Measurements from ENCODE around the gene FTO. TPM values are rescaled to one million over a fixed set of nuclear protein-coding genes. Genes with fewer than 3 reads are reported as not detected.
A peak's percentile ranks its signal among the peaks of the same experiment; 100 is the strongest.

Gene FTO
- total RNA-seq, 2 donors from 2014 or later: 47.5 to 50.4 TPM

DNA sequence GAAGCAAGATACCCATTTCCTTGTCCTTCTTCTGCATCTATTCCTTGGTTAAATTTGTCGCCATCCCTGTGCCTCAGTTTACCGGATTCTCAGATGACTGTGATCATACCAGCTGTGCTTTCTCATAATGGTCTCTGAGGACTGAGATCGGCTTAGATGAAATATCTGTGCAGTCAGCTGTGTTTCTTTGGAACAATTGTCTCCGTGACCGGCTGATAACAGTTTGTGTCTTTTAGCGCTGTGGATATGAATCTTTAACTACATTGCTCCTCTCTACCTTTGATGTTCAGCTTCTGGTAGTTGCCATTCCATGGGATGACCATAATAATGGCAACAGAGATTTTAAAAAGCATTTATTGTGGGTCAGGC, 473 bp downstream of the FTO start:
- Histone ChIP-seq H3K4me1 (peaks cover 15% of the 10 kb centered on the region), H3K27me3 (no peaks in the 10 kb centered on the region), H3K9me3 (no peaks in the 10 kb centered on the region), H3K4me3 (peak overlapping the region in 1 of 2 donors; percentile 69), H3K36me3 (replicated peaks in 1 of 2; ENCODE audit: insufficient read depth in 1 of 2, low read depth in 2 of 2) (no peaks in the 10 kb centered on the region), H3K27ac (peak overlapping the region in 3 of 4 donors; percentile 49 to 74 (median 65))
- 3 to 8% methylated on average over 6 of the region's 6 CpGs for WGBS, 2 donors
- no peak for TF ChIP-seq POLR2A (IDR thresholded peaks at IDR 0.05)
- no peak for TF ChIP-seq CTCF (IDR thresholded peaks at IDR 0.05)
- DNase-seq (no peak), ATAC-seq (no peak)
- intact Hi-C loops (cut with DNase I): no loop called here

- WGBS, 2 donors: 69 to 83% methylated on average over 3 of the region's 3 CpGs
These were observed 3.7 kb downstream of the FTO start for GRCh38 chr16:53707671-53708070.

DNA sequence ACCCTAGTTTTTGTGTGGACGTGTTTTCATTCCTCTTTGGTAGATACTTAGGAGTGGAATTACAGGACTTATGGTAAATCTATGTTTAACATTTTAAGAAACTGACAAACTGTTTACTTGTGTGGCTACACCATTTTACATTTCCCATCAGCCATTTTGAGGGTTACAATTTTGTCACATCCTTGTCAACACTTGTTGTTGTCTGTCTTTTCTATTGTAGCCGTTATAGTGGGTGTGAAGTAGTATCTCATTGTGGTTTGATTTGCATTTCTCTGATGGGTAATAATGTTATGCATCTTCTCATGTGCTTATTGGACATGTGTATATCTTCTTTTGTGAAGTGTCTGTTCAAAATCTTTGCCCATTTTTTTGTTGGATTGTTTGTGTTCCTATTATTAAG, 4.5 kb downstream of the FTO start:
- Histone ChIP-seq H3K4me3 (no peak overlapping the region), H3K9me3 (no peaks in the 10 kb centered on the region), H3K27me3 (no peaks in the 10 kb centered on the region), H3K4me1 (peaks cover 23% of the 10 kb centered on the region), H3K36me3 (replicated peaks in 1 of 2; ENCODE audit: insufficient read depth in 1 of 2, low read depth in 2 of 2) (no peaks in the 10 kb centered on the region), H3K27ac (no peak overlapping the region)
- ATAC-seq (no peak), DNase-seq (no peak)
- 91 to 94% methylated on average over 2 of the region's 2 CpGs for WGBS, 2 donors
- intact Hi-C loops (cut with DNase I): no loop called here
- TF ChIP-seq CTCF (IDR thresholded peaks at IDR 0.05) (no peak), POLR2A (IDR thresholded peaks at IDR 0.05) (no peak)

More at GRCh38 chr16:53707671-53708070, 3.7 kb downstream of the FTO start:
- no peaks in the 10 kb centered on the region for H3K36me3 ChIP-seq (replicated peaks in 1 of 2; ENCODE audit: insufficient read depth in 1 of 2, low read depth in 2 of 2)
- intact Hi-C loops (cut with DNase I): no loop called here
- TF ChIP-seq CTCF (IDR thresholded peaks at IDR 0.05): no peak
- TF ChIP-seq POLR2A (IDR thresholded peaks at IDR 0.05): no peak
- H3K4me1 ChIP-seq: peaks cover 26% of the 10 kb centered on the region
- H3K4me3 ChIP-seq: no peak overlapping the region
- H3K27me3 ChIP-seq: no peaks in the 10 kb centered on the region
- no peaks in the 10 kb centered on the region for H3K9me3 ChIP-seq
- ATAC-seq (no peak), DNase-seq (no peak)
- H3K27ac ChIP-seq: no peak overlapping the region

DNA sequence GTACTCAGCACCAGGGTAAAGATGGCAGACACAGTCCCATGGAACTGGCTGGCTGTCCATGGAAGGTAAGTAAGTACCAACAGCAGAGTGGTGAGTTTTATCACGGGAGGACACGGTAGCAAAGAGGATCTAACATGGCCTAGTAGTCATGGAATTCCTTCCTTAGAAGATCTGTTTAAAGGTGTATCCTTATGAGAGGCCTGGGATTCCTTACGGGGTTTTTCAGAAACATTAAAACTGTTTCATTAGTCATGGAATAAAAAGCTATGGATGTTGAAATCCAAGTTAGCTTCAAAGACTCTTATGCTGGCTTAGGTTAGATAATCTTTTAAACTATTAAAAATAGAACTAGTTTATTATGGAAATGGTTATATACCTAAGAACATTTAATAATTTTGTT, 7.4 kb downstream of the FTO start:
- ATAC-seq: no peak
- no peak overlapping the region for H3K4me3 ChIP-seq
- no peaks in the 10 kb centered on the region for H3K9me3 ChIP-seq
- intact Hi-C loops (cut with DNase I): no loop called here
- DNase-seq: no peak
- WGBS, 2 donors: 95 to 97% methylated on average over 3 of the region's 3 CpGs
- H3K27ac ChIP-seq: no peak overlapping the region
- H3K4me1 ChIP-seq: peaks cover 24% of the 10 kb centered on the region
- H3K36me3 ChIP-seq (replicated peaks in 1 of 2; ENCODE audit: insufficient read depth in 1 of 2, low read depth in 2 of 2): no peaks in the 10 kb centered on the region
- no peaks in the 10 kb centered on the region for H3K27me3 ChIP-seq
- no peak for TF ChIP-seq POLR2A (IDR thresholded peaks at IDR 0.05)
- TF ChIP-seq CTCF (IDR thresholded peaks at IDR 0.05): no peak

DNA sequence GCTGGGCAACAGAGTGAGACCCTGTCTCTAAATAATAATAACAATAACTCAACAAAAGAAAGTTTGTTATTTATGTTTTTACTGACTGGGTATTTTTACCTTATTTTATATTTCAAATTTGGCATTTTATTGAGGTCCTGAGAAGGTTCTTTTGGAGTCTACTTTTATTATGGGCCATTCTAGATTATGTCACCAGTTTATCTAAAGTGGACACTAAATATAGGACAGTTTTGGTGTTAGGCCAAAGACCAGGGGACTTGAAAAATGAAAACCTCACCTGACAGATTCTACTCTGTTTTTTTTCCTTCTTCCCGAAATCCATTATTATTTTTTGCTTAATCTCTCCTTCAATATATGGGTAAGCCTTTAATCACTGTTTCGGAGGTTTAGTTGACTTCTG, 8.1 kb downstream of the FTO start:
- 15 to 22% methylated on average over 2 of the region's 2 CpGs for whole genome bisulfite sequencing, 2 donors
- intact Hi-C loops (cut with DNase I): no loop called here
- Histone ChIP-seq H3K36me3 (replicated peaks in 1 of 2; ENCODE audit: insufficient read depth in 1 of 2, low read depth in 2 of 2) (no peaks in the 10 kb centered on the region), H3K27ac (no peak overlapping the region), H3K4me3 (no peak overlapping the region), H3K9me3 (no peaks in the 10 kb centered on the region), H3K27me3 (no peaks in the 10 kb centered on the region), H3K4me1 (peaks cover 24% of the 10 kb centered on the region)
- DNase-seq (no peak), ATAC-seq (no peak)
- TF ChIP-seq CTCF (IDR thresholded peaks at IDR 0.05) (no peak), POLR2A (IDR thresholded peaks at IDR 0.05) (no peak)
